GM18861 (cell line): ENCODE measurements around the gene FAM78A.

Experiments used
- ATAC-seq: cut with Tn5 transposase; IDR thresholded peaks from one replicate; pipeline ENCODE4 v1.9.1; 2021; ENCODE audit not compliant: unreplicated experiment

Gene FAM78A, protein sequence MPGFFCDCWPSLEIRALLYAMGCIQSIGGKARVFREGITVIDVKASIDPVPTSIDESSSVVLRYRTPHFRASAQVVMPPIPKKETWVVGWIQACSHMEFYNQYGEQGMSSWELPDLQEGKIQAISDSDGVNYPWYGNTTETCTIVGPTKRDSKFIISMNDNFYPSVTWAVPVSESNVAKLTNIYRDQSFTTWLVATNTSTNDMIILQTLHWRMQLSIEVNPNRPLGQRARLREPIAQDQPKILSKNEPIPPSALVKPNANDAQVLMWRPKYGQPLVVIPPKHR

DNA sequence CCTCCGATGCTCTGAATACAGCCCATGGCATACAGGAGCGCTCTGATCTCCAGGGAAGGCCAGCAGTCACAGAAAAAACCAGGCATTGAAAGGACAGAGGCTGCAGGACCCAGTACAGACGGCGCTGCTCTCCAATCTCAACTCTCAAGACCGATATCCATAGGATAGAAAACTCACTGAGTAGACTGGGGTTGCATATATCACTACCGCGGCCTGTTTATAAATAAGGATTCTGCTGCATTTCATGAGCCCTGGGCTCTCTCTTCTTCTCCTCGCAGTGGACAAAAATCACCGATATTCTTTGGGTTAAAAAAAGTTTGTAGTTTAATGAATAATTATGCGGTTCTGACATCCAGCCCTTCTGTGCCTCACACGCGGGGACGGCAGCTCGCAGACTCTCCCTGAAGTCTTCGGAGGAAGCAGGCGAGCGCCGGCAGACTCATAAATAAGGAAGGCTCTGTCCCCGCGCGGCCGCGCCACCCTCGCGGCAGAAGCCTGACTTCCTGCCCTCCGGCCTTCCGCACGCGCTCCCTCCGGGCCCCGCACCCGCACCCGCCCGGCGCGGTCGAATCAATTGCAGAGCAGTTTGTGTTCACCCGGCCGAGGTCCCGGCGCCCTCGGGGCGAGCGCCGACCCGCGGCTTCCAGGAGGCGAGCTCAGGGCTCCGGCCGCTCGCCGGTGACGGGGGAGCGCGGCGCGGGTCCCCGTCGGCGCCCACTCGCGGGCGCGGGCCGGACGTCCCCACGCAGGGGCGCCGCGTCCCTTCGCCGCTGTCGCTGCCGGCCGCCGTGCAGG is at the start of gene FAM78A:
TSS of gene FAM78A (minus strand) at position 417 of the 795 bp plus-strand sequence. CDS start at position 86, 331 bp downstream.
- no peak for ATAC-seq

DNA sequence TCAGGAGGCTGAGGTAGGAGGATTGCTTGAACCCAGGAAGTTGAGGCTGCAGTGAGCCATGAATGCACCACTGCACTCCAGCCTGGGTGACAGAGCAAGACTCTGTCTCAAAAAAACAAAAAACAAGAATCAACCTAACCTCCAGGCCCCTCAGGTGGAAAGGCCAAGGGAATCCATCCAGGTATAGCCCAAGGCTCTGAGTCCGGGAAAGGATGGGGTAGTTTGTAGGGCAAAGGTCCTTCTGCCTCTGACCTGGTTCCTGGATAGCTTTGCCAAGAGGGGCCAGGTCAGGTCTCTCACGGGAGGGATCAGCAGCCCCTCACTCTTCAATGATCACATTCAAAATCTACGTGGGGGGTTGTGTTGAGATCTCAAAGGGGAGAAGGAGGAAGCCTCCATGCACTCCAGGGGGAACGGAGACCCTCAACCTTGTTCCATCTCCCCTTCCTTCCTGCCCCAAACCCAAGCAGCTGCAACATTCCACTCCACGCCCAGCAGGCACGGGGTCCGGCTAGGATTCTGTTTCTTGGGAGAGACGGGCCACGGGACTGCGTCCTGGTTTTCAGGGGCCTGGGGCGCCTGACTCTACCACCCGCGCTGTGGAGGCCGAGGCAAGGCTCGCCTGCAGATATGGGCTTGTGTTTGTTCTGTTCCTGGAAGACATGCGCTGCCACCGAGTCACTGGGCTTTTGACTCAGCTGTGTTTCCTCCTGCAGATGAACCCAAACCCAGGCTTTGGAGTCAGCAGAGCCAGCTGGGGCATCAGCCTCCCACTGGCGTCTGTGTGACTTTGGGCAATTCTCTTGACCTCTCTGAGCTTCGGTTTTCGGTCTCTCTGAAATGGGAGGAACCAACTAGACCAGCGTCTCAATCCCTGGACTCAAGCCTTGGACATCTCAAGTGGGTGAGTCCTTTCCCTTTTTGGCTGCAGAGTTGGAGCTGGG is 48.7 kb upstream of the FAM78A start:
- ATAC-seq: no peak

DNA sequence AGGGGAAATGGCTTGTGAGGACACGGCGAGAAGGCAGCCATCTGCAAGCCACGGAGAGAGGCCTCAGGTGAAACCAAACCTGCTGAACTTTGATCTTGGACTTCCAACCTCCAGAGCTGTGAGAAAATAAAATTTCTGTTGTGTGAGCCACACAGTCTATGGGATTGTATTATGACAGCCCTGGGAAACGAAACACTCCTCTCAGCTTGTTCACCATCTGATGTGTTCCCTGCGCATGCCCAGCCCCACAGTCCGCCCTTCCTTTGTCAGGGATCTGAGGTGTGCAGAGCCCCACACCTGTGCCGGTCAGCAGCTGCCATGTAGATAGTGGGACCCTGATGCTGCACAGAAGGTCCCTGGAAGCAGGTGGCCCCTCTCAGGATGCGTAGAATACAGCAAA is 47.3 kb upstream of the FAM78A start:
- ATAC-seq: no peak

DNA sequence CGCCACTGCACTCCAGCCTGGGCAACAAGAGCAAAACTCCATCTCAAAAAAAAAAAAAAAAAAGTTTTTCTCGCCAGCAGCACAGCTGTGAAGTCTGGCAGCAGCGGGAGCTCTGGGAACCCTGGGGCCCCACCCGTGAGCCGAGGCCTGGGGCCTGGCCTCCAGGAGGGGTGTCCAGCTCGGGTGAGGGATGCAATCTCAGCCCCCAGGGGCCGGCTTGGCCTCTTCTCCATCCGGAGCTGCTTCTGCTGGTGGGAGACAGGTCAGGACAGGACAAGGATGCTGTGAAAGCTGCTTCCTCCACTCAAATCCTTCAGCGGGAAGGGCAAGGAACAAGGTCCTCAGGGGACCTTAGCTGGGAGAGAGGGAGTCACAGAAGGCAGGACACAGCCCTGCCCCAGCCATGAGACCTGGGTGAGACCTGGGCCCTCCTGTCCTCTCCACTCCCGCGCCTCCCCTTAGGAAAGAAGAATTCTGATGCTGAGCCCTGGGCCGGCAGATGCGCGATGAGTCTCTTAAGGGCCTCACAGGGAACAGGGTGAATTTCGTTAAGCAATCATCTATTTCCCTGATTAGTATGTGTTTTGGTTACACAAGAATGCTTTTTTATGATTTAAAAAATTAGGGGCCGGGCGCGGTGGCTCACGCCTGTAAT is 43.8 kb upstream of the FAM78A start:
- ATAC-seq: no peak

DNA sequence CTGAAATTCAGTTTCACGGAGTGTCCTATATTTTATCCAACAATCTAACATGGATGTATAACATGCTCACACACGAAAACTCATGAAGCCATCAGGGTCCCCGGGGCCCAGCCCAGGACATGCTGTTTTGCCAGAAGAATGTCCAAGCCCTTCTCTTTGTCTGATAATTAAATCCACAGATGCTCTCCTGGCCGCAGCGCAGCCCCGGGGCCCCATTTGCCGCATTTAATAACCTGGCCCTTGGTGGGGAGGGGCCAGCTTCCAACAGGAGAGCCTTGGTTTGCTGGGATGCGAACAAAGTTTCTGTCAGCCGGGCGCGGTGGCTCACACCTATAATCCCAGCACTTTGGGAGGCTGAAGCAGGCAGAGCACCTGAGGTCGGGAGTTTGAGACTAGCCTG is 43.2 kb upstream of the FAM78A start:
- ATAC-seq: no peak

DNA sequence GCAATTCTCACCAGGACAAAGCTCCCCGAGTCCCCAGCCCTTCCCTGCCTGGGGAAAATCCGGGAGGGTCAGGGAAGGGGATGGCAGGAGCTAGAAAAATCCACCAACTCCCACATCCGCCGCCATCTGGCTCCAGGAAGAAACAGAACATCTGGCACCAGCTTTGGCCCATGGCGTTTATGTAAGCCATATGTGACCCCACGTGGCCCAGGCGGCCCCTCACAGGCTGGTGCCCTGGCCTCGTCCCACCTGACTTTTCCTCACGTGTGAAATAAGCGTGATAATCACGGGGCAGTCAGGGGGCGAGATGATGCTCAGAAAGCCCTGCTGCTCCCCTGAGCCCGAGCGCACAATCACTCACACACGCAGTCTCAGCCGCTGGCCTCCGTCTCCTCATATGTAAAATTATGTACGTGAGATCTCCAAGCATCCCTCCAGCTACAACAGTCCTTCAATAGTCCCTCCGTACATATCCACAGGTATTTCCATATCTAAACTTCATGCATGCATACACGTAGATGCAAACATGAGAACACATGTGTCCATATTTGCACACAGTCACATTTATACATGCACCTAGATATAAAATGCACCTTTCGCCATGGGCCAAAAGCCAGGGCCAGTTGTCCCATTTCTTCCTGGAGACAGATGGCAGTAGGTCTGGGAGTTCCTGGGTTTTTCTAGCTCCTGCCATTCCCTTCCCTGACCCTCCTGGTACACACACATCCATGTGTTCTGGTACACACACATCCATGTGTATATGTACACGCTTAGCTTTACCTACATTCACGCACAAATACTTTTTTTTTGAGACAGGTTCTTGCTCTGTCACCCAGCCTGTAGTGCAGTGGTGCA is 42.1 kb upstream of the FAM78A start:
- ATAC-seq: no peak

DNA sequence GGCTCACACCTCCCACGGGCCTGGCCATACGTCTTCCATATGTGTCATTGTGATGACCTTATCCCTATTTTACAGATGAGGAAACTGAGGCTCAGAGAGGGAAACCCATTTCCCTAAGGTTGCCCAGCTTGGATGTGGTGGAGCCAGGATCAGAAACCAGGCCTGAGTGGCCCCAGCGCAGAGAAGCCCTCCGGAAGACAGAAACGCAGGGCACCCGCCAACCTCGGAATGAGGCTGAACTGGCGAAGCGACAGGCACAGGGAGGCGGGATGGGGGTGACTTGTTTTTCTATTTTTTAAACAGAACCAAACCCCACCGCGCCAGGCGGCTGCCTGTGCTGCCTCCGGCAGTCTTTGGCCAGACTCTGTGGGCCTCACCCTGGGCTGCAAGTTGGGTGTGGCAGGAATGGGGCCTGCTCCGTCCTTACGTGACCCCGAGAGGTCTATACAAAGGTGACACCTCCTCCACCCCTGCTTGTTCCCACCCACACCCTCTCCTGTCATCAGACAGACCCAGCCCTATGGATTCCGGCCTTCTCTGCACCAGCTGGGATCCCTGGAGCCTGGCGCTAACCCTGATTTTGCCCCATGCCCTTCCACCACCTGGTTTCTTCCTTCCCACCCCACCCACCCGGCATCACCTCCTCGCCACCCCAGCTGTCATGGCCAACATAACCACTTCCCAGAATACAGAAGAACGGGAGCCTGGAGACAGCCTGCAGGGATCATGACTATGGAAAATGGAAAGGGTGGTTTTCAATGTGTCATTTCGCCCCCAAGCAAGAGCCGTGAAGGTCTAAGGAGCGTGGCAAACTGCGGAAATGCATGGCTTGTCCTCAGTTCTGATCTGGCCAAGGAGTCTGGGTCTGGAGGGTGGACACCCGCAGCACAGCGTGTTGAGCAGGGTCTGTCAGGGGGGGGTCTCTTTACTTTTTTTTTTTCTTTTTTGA is 36.8 kb upstream of the FAM78A start:
- ATAC-seq: no peak

DNA sequence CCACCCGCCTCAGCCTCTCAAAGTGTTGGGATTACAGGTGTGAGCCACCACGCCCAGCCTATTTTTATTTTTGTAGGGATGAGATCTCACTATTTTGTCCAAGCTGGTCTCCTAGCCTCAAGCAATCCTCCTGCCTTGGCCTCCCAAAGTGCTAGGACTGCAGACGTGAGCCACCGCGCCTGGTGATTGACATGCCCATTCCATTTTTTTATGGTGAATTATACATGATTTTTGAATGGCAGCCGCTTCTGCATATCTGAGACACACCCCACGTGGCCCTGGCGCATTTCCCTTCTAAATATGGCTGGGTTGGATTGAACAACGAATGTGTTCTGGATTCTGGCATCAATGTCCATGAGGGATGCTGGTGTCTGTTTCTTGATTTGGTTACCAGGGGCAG is 35.9 kb upstream of the FAM78A start:
- ATAC-seq: no peak

DNA sequence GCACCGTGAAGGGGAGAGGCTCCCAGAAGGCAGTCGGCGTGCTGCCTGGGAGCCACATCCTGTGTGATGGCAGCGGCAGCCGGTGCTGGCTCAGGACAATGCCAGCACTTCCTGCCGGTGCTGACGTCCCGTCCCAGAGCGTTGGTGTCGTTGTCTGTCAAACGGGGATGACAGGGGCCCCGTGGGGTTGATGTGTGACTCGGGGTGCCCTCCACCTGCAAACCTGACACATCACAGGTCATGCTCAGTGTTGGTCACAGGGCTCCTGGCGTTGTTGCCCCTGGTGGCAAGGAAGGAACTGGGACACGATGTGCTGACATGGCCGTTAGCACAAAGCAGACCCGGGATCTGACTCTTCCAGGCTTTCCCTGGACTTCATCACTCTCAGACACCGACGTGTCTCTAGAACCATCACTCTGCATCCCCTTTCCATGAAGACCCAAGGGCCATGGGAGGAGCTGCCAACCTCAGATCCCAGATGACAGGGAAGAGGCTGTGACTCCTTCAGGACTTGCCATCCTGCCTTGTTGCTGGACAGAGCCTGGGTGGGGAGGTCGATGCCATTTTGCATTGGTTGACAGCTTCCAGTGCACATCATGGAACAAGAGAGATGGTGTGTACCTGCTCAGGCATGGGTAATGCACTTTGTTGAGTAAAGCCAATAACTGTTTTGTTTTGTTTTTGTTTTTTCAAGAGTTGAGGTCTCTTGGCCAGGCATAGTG is 34.7 kb upstream of the FAM78A start:
- no peak for ATAC-seq

DNA sequence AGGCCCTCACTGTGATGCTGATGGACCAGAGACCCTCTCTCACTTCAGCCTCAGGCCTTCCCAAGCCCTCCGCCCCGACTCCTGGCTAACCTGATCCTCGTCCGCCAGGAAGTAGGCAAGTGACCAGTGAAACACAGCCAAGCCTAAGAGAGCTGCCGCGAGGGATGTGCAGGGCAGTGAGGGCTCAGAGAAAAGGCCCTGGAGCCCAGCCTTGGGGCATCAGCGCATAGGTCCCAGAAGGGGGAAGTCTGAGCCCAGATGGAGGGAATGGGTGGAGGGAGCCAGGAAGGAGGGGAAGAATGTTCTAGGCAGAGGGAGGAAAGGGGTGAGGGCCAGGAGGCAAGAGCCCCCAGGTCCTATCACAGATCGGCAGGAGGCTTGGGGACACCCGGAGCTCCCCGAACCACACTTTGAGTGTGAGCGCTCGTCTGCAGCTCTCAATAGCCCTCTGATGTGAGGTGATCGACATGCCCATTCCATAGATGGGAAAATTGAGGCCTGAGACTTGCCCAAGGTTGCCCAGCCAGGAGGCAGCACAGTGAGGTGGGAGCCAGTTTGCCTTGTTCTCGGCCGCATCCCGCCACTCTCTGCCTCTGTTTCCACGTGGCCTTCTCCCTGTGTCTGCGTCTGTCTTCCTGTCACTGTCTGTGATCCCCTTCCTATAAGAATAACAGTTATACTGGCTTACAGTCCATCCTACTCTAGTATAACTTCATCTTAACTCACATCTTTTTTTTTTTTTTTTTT is 33.4 kb upstream of the FAM78A start:
- no peak for ATAC-seq

DNA sequence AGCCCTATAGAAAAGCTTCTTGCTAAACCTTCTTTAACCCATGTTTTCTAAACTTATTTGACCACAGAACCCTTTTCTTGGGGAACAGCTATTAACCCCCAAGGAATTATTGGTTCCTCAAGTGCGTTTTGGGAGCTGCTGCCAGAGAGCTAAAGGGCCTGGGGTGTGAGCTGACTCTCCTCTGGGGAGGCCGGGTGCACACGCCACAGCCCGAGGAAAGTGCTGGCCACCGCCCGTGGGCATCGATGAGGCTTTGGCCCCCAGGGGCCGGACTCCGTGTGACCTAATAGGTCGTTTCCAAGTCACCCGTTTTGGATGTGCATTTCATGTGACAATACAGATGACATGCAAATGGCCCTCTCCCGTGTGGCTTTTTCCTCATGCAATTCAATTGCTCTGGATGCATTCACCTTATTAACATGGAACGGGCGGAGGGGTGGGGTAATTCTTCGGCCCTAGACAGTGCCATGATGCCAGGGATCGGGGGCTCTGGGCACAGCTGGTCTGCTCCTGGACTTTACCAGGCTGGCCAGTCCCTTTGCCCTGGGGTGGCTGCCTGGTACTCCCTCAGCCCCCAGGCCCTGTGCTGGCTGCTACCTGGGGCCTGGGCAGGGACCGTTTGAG is 32.7 kb upstream of the FAM78A start:
- ATAC-seq: no peak

DNA sequence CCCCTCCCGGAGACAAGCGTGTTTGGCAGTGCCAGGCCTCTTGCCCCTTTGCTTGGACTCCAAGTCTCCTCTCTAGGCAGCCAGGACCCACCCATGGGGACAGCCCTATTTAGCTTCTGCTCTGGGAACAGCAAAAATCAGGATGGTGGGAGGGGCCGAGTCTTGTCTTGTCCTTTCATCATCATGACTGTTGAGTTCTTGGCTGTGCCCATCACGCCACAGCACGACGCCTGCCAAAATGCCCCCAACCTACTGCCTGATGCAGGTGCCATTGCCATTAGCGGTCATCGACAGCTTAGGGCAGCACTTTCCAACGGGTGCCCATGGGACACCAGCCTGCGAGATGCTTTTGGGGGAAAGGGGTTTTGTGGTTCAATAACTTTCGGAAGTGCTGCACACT is 32.1 kb upstream of the FAM78A start:
- no peak for ATAC-seq

DNA sequence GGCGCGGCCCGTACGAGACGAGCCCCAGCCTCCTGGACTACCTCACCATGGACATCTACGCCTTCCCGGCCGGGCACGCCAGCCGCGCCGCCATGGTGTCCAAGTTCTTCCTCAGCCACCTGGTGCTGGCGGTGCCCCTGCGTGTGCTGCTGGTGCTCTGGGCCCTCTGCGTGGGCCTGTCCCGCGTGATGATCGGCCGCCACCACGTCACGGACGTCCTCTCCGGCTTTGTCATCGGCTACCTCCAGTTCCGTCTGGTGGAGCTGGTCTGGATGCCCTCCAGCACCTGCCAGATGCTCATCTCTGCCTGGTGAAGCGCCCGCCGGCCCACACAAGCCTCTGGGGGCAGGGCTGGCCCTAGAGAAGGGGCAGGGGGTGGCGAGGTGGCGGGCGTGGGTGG is 31.7 kb upstream of the FAM78A start:
- ATAC-seq: no peak

DNA sequence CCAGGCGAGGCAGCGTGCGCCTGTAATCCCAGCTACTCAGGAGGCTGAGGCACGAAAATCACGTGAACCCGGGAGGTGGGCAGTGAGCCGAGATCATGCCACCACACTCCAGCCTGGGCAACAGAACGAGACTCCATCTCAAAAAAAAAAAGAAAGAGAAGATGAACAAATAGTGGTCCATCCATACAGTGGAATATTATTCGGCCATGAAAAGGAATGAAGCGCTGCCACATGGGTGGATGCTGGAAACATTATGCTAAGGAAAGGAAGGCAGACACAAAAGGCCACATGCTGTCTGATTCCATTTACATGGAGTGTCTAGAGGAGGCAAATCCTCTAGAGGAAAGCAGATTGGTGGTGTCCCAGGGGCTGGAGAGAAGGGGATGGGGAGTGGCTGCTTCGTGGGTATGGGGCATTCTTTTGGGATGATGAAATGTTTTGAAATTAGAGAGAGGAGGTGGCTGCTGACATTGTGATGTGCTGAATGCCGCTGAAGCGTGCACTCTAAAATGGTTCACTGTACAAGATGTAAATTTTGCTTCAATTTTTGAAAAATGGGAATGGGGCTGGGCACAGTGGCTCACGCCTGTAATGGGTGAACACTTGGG is 30.2 kb upstream of the FAM78A start:
- ATAC-seq: no peak

DNA sequence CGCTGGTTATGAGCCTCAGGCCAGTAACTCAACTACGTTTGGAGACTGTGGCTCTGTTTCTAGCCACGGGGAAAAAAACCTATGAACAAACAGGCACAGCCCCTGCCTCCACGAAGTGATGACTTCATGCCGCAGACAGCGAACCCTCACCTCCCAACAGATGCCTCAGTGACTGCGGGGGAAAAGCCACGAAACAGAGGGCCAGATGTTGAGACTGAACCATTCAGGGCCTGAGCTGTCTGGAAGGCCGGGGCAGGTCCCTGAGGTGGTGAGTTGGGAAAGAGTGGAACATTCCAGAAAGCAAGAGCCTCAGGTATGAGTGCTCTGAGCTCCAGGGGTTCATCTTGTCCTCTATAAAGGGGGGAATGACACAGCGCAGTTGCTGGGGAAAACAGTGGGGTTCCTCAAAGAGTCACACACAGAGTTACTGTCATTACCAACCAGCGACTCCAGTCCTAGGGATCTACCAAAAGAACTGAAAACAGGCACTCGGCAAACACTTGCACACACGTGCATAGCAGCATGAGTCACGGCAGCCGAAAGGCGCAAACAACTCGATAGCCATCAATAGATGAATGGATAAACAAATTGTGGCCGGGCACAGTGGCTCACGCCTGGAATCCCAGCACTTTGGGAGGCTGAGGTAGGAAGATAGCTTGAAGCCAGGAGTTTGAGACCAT is 28.5 kb upstream of the FAM78A start:
- ATAC-seq: no peak
